Left renal cortex interstitium (tissue), 4 donors: ENCODE measurements around the gene OSR1. TPM values are rescaled to one million over a fixed set of nuclear protein-coding genes. Genes with fewer than 3 reads are reported as not detected.
"Not testable (repeated sequence)": the region's sequence is repeated elsewhere in the genome, so short reads cannot be mapped to it uniquely, and the experiment has no call there.

ENCODE experiments used
- DNase-seq, 4 donors: peaks; one replicate each; pipeline ENCODE4 v3.0.0-alpha.2; 2013; ENCODE audit warnings: low read depth in 4 of 4, low spot score in 2 of 4, missing footprints in 1 of 4
- polyA plus RNA-seq, 4 donors: library from polyadenylated mRNA; unstranded; fragments of 120-200 nt; gene quantifications; one replicate each; pipeline ENCODE4 v1.2.1, GENCODE V29; 2013; ENCODE audit not compliant: insufficient read length in 4 of 4

OSR1 gene
- polyA plus RNA-seq, result 10 to 100 TPM in 2 of 4 donors, 1 to 10 TPM in 2; 4.5 to 13.9 (median 10.2) TPM

- peak; percentile 58 to 72 (median 66) for DNase-seq
Measured at GRCh38 chr2:19358242-19359020, at the start of gene OSR1. Gene OSR1, minus strand, starts transcription at chr2:19358623. Its CDS starts 4,818 bp downstream, at chr2:19353805.

GRCh38 chr2:19403785-19404184 lies 45.4 kb upstream of the OSR1 start:
- no peak for DNase-seq

- no peak for DNase-seq
Measured at GRCh38 chr2:19392191-19392590, 33.8 kb upstream of the OSR1 start.

- DNase-seq, result not testable (repeated sequence)
Measured at GRCh38 chr2:19389469-19389868, 31.0 kb upstream of the OSR1 start.

- no peak for DNase-seq
Measured at GRCh38 chr2:19380532-19380931, 22.1 kb upstream of the OSR1 start.

GRCh38 chr2:19378939-19379338 lies 20.5 kb upstream of the OSR1 start:
- DNase-seq, result no peak

- no peak for DNase-seq
Measured at GRCh38 chr2:19377717-19378116, 19.3 kb upstream of the OSR1 start.

GRCh38 chr2:19373352-19373751 lies 14.9 kb upstream of the OSR1 start:
- DNase-seq, result no peak

- DNase-seq, result no peak
Measured at GRCh38 chr2:19371996-19372582, 13.7 kb upstream of the OSR1 start.

- no peak for DNase-seq
Measured at GRCh38 chr2:19369341-19369955, 11.0 kb upstream of the OSR1 start.

GRCh38 chr2:19368760-19369159 lies 10.3 kb upstream of the OSR1 start:
- DNase-seq, result no peak

- no peak for DNase-seq
Measured at GRCh38 chr2:19367326-19367725, 8.9 kb upstream of the OSR1 start.

- DNase-seq, result no peak
Measured at GRCh38 chr2:19365126-19365525, 6.7 kb upstream of the OSR1 start.

- DNase-seq, result no peak
Measured at GRCh38 chr2:19364014-19364413, 5.6 kb upstream of the OSR1 start.

GRCh38 chr2:19363474-19363778 lies 5.0 kb upstream of the OSR1 start:
- DNase-seq, result no peak

GRCh38 chr2:19362755-19363473 lies 4.5 kb upstream of the OSR1 start:
- DNase-seq, result peak; percentile 70 to 90 (median 81)

- DNase-seq, result peak in 3 of 4 donors; percentile 44 to 73 (median 54)
Measured at GRCh38 chr2:19362094-19362754, 3.8 kb upstream of the OSR1 start.

GRCh38 chr2:19361325-19361990 lies 3.0 kb upstream of the OSR1 start:
- no peak for DNase-seq

GRCh38 chr2:19360966-19361321 lies 2.5 kb upstream of the OSR1 start:
- no peak for DNase-seq

- DNase-seq, result no peak
Measured at GRCh38 chr2:19360266-19360965, 2.0 kb upstream of the OSR1 start.
